Epithelial cell of esophagus (primary cell): ENCODE measurements around the gene WNT5A.

Source experiments
- DNase-seq: peaks from one replicate; pipeline ENCODE4 v3.0.0; 2010; ENCODE audit warnings: low read depth
- H3K4me3 ChIP-seq: 2 replicates; pipeline ENCODE4 v1.5.1; 2011; ENCODE audit warnings: mild to moderate bottlenecking, low read length, control low read depth
- CTCF ChIP-seq: IDR thresholded peaks from 2 replicates; pipeline ENCODE4 v1.5.1; 2011; ENCODE audit warnings: low read depth, mild to moderate bottlenecking, low read length, control low read depth, inconsistent platforms; ENCODE audit not compliant: insufficient read depth; ENCODE audit errors: missing control alignments

Gene WNT5A

GRCh38 chr3:55486857-55487380 lies at the start of gene WNT5A:
Gene WNT5A (minus strand): TSS chr3:55487306. CDS start chr3:55486985, 321 bp downstream.
- peak within 1 kb of the TSS; percentile 59 for H3K4me3 ChIP-seq
- peak; percentile 39 for DNase-seq
- TF ChIP-seq CTCF, result no peak

GRCh38 chr3:55534876-55535275 lies 47.8 kb upstream of the WNT5A start:
- no peak for TF ChIP-seq CTCF
- H3K4me3 ChIP-seq, result no peak overlapping the region
- peak; percentile 53 for DNase-seq

GRCh38 chr3:55532806-55533205 lies 45.7 kb upstream of the WNT5A start:
- H3K4me3 ChIP-seq, result no peak overlapping the region
- no peak for DNase-seq
- TF ChIP-seq CTCF, result no peak

- H3K4me3 ChIP-seq, result no peak overlapping the region
- no peak for TF ChIP-seq CTCF
- no peak for DNase-seq
Measured at GRCh38 chr3:55531321-55531720, 44.2 kb upstream of the WNT5A start.

- no peak for TF ChIP-seq CTCF
- no peak overlapping the region for H3K4me3 ChIP-seq
- DNase-seq, result no peak
Measured at GRCh38 chr3:55527361-55527760, 40.3 kb upstream of the WNT5A start.

- no peak for TF ChIP-seq CTCF
- H3K4me3 ChIP-seq, result no peak overlapping the region
- no peak for DNase-seq
Measured at GRCh38 chr3:55526332-55527030, 39.4 kb upstream of the WNT5A start.

GRCh38 chr3:55525436-55525835 lies 38.3 kb upstream of the WNT5A start:
- DNase-seq, result no peak
- no peak overlapping the region for H3K4me3 ChIP-seq
- no peak for TF ChIP-seq CTCF
